ENCODE data around the gene NDFIP1.
"Not testable (repeated sequence)": the region's sequence is repeated elsewhere in the genome, so short reads cannot be mapped to it uniquely, and the experiment has no call there.

- not testable (repeated sequence) for TF ChIP-seq EZH2 (IDR thresholded peaks at IDR 0.05; ENCODE audit: insufficient read depth, poor library complexity, severe bottlenecking); EZH2phosphoT487 (IDR thresholded peaks at IDR 0.05; ENCODE audit: insufficient read depth, low read depth)
Measured at GRCh38 chr5:142188691-142189090, 80.1 kb downstream of the NDFIP1 start.
